Lower leg skin (tissue), 4 donors: ENCODE measurements around the gene GLG1. TPM values are rescaled to one million over a fixed set of nuclear protein-coding genes. Genes with fewer than 3 reads are reported as not detected.
A peak's percentile ranks its signal among the peaks of the same experiment; 100 is the strongest.

Experiments used
- DNase-seq, 2 donors: peaks; one replicate each; pipeline ENCODE4 v3.0.0-alpha.2; 2019; ENCODE audit warnings: low spot score in 2 of 2
- H3K4me3 ChIP-seq: fragments of 200-600 bp; sonication (generic); 2 replicates; pipeline ENCODE4 v1.5.1; 2017; ENCODE audit warnings: mild to moderate bottlenecking, low read depth; ENCODE audit not compliant: poor library complexity, severe bottlenecking
- CTCF ChIP-seq, 3 donors: fragments of 450-650 bp; IDR thresholded peaks; one replicate each; pipeline ENCODE4 v1.5.1; 2016; ENCODE audit warnings: antibody characterized with exemption in 3 of 3, mild to moderate bottlenecking in 3 of 3, moderate library complexity in 2 of 3
- POLR2A ChIP-seq, 2 donors: fragments of 450-650 bp; IDR thresholded peaks; one replicate each; pipeline ENCODE4 v1.6.1; 2016 to 2017; ENCODE audit warnings: antibody characterized with exemption in 2 of 2, mild to moderate bottlenecking in 1 of 2, moderate library complexity in 1 of 2
- WGBS, 2 donors: methylation state at CpG; one replicate each; pipeline ENCODE4 v1.1.5; 2018; 5-methylcytosine and 5-hydroxymethylcytosine counted together
- intact Hi-C: fragments of 100-400 bp; cut with DNase I; formaldehyde crosslinking; loops from one replicate; pipeline ENCODE4 v1.15.0; 2023; ENCODE audit warnings: low total_unique reads
- total RNA-seq, 4 donors: library from RNA; depleted of rRNA; stranded (reverse); fragments of >200 nt; gene quantifications; one replicate each; pipeline ENCODE4 v1.1.0, GENCODE V29; 2016

Gene GLG1
- total RNA-seq, 4 donors from 2014 or later: 64.7 to 113 (median 92.5) TPM

GRCh38 chr16:74622005-74622404 lies 15.1 kb upstream of the GLG1 start:
- WGBS, 2 donors: 94 to 95% methylated on average over 4 of the region's 4 CpGs
- no peak overlapping the region for H3K4me3 ChIP-seq
- TF ChIP-seq CTCF (IDR thresholded peaks at IDR 0.05) (no peak), POLR2A (IDR thresholded peaks at IDR 0.05) (no peak)
- DNase-seq: peak in 1 of 2 donors; percentile 39
- intact Hi-C loops: no loop called here

GRCh38 chr16:74617206-74617788 lies 10.4 kb upstream of the GLG1 start:
- no peak overlapping the region for H3K4me3 ChIP-seq
- intact Hi-C loops: no loop called here
- 85 to 100% methylated on average over 1 of the region's 1 CpG for WGBS, 2 donors
- TF ChIP-seq CTCF (IDR thresholded peaks at IDR 0.05) (no peak), POLR2A (IDR thresholded peaks at IDR 0.05) (no peak)
- DNase-seq: no peak

GRCh38 chr16:74611721-74612120 lies 4.8 kb upstream of the GLG1 start:
- TF ChIP-seq POLR2A (IDR thresholded peaks at IDR 0.05): no peak
- no peak for TF ChIP-seq CTCF (IDR thresholded peaks at IDR 0.05)
- intact Hi-C loops: no loop called here
- DNase-seq: no peak
- WGBS, 2 donors: 57 to 67% methylated on average over 1 of the region's 1 CpG
- H3K4me3 ChIP-seq: no peak overlapping the region

GRCh38 chr16:74608944-74609343 lies 2.0 kb upstream of the GLG1 start:
- DNase-seq: no peak
- H3K4me3 ChIP-seq: no peak overlapping the region
- intact Hi-C loops: no loop called here
- WGBS, 2 donors: 55 to 62% methylated on average over 6 of the region's 6 CpGs
- TF ChIP-seq POLR2A (IDR thresholded peaks at IDR 0.05) (no peak), CTCF (IDR thresholded peaks at IDR 0.05) (no peak)

GRCh38 chr16:74608381-74608780 lies 1.5 kb upstream of the GLG1 start:
- intact Hi-C loops: no loop called here
- TF ChIP-seq CTCF (IDR thresholded peaks at IDR 0.05) (no peak), POLR2A (IDR thresholded peaks at IDR 0.05) (no peak)
- H3K4me3 ChIP-seq: no peak overlapping the region
- 79 to 83% methylated on average over 6 of the region's 6 CpGs for WGBS, 2 donors
- no peak for DNase-seq

GRCh38 chr16:74607962-74608356 lies 1.0 kb upstream of the GLG1 start:
- intact Hi-C loops: no loop called here
- H3K4me3 ChIP-seq: no peak overlapping the region
- 77% methylated on average over 6 of the region's 6 CpGs for WGBS, 2 donors
- no peak for TF ChIP-seq CTCF (IDR thresholded peaks at IDR 0.05)
- TF ChIP-seq POLR2A (IDR thresholded peaks at IDR 0.05): no peak
- DNase-seq: no peak
